H1 (cell line): ENCODE results near the gene SRMS. TPM values are rescaled to one million over a fixed set of nuclear protein-coding genes. Genes with fewer than 3 reads are reported as not detected.

ENCODE experiments used
- BACH1 ChIP-seq: IDR thresholded peaks from 2 replicates; pipeline ENCODE4 v1.6.1; 2012; ENCODE audit warnings: low read length, improper control_type of control experiment
- EP300 ChIP-seq, 2 experiments: IDR thresholded peaks; 1 replicate in 1 of 2; 2 replicates in 1 of 2; pipeline ENCODE4 v1.6.1; 2011 to 2012; ENCODE audit warnings: low read depth in 2 of 2, low read length in 2 of 2, mild to moderate bottlenecking in 2 of 2, borderline replicate concordance in 1 of 2, inconsistent platforms in 1 of 2, moderate library complexity in 1 of 2
- FOSL1 ChIP-seq: IDR thresholded peaks from 2 replicates; pipeline ENCODE4 v1.6.1; 2011; ENCODE audit warnings: mild to moderate bottlenecking, low read depth, low read length, moderate library complexity; ENCODE audit not compliant: insufficient read depth
- JUND ChIP-seq: IDR thresholded peaks from 2 replicates; pipeline ENCODE4 v1.6.1; 2011; ENCODE audit warnings: mild to moderate bottlenecking, improper control_type of control experiment, low read length
- SAP30 ChIP-seq: fragments of 300-600 bp; sonication (generic); IDR thresholded peaks from 2 replicates; pipeline ENCODE4 v1.7.1; 2012; ENCODE audit warnings: low read length, moderate library complexity, mild to moderate bottlenecking, inconsistent platforms; ENCODE audit not compliant: insufficient read depth, insufficient replicate concordance
- YY1 ChIP-seq: IDR thresholded peaks from 2 replicates; pipeline ENCODE4 v1.6.1; 2011; ENCODE audit warnings: low read depth, mild to moderate bottlenecking, low read length
- polyA plus RNA-seq, 7 experiments: library from polyadenylated mRNA; depleted of rRNA in 3 of 7; stranded (reverse) in 5 of 7; unstranded in 2 of 7; fragments of >200 nt in 5 of 7; fragments of 200-250 nt in 2 of 7; gene quantifications; 1 replicate in 5 of 7; 2 replicates in 1 of 7; 4 replicates in 1 of 7; pipeline versions ENCODE4 v1.2.1 to v1.2.3, GENCODE V29; 2011 to 2013; ENCODE audit warnings: missing spikeins in 2 of 7, mixed read lengths in 2 of 7
- total RNA-seq: library from RNA; stranded (reverse); fragmentation: NEBNext Ultra II Directional; extraction: Animal tissue kit (Norgen Biotek cat#: 25700); gene quantifications from 2 replicates; pipeline ENCODE4 v1.2.1, GENCODE V29; 2021
- TF ChIP-seq, protein P1 (sequence below): fragments of 300-600 bp; sonication (generic); IDR thresholded peaks from 2 replicates; pipeline ENCODE4 v1.7.1; 2012; ENCODE audit warnings: low read length, moderate library complexity, mild to moderate bottlenecking, inconsistent platforms; ENCODE audit not compliant: insufficient replicate concordance
- TF ChIP-seq, protein P2 (sequence below): IDR thresholded peaks from 2 replicates; pipeline ENCODE4 v1.6.1; 2012; ENCODE audit warnings: low read length, inconsistent platforms

Gene SRMS
- total and polyA plus RNA-seq, 2 of the 8 experiments (the other 6 are each of a cell fraction or from before 2014, with no cell fraction given), result 0.39 to 0.76 TPM

DNA sequence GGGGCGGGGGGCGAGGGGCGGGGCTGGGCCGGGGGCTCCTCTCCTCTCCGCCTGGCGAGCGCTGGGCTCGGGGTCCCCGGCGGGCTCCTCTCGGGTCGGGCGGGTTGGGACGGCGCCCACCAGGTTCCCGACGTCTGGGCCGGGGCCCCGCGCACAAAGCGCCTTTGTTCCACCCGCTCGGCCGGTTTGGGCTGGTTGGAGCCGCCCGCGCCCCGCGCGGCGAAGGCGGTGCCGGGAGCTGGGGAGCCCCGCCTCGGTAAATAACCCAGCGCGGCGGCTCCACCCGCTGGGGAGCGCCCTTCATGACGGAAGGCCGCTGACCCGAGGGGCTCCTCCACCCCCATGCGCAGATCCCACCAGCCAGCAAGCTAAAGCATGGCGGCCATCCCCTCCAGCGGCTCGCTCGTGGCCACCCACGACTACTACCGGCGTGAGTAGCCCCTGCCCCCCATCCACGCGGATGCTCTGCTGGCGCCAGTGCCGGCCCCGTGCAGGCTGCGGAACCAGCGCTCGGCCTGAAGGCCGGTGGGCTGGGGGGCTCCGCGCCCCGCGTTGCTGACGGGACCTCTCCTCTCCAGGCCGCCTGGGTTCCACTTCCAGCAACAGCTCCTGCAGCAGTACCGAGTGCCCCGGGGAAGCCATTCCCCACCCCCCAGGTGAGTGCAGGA is 26.5 kb downstream of the SRMS start (continued):
- TF ChIP-seq, protein P1, sequence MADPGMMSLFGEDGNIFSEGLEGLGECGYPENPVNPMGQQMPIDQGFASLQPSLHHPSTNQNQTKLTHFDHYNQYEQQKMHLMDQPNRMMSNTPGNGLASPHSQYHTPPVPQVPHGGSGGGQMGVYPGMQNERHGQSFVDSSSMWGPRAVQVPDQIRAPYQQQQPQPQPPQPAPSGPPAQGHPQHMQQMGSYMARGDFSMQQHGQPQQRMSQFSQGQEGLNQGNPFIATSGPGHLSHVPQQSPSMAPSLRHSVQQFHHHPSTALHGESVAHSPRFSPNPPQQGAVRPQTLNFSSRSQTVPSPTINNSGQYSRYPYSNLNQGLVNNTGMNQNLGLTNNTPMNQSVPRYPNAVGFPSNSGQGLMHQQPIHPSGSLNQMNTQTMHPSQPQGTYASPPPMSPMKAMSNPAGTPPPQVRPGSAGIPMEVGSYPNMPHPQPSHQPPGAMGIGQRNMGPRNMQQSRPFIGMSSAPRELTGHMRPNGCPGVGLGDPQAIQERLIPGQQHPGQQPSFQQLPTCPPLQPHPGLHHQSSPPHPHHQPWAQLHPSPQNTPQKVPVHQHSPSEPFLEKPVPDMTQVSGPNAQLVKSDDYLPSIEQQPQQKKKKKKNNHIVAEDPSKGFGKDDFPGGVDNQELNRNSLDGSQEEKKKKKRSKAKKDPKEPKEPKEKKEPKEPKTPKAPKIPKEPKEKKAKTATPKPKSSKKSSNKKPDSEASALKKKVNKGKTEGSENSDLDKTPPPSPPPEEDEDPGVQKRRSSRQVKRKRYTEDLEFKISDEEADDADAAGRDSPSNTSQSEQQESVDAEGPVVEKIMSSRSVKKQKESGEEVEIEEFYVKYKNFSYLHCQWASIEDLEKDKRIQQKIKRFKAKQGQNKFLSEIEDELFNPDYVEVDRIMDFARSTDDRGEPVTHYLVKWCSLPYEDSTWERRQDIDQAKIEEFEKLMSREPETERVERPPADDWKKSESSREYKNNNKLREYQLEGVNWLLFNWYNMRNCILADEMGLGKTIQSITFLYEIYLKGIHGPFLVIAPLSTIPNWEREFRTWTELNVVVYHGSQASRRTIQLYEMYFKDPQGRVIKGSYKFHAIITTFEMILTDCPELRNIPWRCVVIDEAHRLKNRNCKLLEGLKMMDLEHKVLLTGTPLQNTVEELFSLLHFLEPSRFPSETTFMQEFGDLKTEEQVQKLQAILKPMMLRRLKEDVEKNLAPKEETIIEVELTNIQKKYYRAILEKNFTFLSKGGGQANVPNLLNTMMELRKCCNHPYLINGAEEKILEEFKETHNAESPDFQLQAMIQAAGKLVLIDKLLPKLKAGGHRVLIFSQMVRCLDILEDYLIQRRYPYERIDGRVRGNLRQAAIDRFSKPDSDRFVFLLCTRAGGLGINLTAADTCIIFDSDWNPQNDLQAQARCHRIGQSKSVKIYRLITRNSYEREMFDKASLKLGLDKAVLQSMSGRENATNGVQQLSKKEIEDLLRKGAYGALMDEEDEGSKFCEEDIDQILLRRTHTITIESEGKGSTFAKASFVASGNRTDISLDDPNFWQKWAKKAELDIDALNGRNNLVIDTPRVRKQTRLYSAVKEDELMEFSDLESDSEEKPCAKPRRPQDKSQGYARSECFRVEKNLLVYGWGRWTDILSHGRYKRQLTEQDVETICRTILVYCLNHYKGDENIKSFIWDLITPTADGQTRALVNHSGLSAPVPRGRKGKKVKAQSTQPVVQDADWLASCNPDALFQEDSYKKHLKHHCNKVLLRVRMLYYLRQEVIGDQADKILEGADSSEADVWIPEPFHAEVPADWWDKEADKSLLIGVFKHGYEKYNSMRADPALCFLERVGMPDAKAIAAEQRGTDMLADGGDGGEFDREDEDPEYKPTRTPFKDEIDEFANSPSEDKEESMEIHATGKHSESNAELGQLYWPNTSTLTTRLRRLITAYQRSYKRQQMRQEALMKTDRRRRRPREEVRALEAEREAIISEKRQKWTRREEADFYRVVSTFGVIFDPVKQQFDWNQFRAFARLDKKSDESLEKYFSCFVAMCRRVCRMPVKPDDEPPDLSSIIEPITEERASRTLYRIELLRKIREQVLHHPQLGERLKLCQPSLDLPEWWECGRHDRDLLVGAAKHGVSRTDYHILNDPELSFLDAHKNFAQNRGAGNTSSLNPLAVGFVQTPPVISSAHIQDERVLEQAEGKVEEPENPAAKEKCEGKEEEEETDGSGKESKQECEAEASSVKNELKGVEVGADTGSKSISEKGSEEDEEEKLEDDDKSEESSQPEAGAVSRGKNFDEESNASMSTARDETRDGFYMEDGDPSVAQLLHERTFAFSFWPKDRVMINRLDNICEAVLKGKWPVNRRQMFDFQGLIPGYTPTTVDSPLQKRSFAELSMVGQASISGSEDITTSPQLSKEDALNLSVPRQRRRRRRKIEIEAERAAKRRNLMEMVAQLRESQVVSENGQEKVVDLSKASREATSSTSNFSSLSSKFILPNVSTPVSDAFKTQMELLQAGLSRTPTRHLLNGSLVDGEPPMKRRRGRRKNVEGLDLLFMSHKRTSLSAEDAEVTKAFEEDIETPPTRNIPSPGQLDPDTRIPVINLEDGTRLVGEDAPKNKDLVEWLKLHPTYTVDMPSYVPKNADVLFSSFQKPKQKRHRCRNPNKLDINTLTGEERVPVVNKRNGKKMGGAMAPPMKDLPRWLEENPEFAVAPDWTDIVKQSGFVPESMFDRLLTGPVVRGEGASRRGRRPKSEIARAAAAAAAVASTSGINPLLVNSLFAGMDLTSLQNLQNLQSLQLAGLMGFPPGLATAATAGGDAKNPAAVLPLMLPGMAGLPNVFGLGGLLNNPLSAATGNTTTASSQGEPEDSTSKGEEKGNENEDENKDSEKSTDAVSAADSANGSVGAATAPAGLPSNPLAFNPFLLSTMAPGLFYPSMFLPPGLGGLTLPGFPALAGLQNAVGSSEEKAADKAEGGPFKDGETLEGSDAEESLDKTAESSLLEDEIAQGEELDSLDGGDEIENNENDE, result no peak
- no peak for TF ChIP-seq BACH1
- TF ChIP-seq, protein P2, sequence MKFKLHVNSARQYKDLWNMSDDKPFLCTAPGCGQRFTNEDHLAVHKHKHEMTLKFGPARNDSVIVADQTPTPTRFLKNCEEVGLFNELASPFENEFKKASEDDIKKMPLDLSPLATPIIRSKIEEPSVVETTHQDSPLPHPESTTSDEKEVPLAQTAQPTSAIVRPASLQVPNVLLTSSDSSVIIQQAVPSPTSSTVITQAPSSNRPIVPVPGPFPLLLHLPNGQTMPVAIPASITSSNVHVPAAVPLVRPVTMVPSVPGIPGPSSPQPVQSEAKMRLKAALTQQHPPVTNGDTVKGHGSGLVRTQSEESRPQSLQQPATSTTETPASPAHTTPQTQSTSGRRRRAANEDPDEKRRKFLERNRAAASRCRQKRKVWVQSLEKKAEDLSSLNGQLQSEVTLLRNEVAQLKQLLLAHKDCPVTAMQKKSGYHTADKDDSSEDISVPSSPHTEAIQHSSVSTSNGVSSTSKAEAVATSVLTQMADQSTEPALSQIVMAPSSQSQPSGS, result peak; percentile 46; the same call in 1 of the 2 replicates
- no peak for TF ChIP-seq EP300 (IDR thresholded peaks at IDR 0.05; ENCODE audit: borderline replicate concordance in 1 of 2, low read depth in 2 of 2, low read length in 2 of 2)
- TF ChIP-seq JUND, result no peak
- 0 out of 2 replicates have a peak, but pooled peaks have one; percentile 57 for TF ChIP-seq YY1
- no peak for TF ChIP-seq SAP30
- TF ChIP-seq FOSL1, result no peak
